ENCODE results near the gene KCP.

Gene KCP

DNA sequence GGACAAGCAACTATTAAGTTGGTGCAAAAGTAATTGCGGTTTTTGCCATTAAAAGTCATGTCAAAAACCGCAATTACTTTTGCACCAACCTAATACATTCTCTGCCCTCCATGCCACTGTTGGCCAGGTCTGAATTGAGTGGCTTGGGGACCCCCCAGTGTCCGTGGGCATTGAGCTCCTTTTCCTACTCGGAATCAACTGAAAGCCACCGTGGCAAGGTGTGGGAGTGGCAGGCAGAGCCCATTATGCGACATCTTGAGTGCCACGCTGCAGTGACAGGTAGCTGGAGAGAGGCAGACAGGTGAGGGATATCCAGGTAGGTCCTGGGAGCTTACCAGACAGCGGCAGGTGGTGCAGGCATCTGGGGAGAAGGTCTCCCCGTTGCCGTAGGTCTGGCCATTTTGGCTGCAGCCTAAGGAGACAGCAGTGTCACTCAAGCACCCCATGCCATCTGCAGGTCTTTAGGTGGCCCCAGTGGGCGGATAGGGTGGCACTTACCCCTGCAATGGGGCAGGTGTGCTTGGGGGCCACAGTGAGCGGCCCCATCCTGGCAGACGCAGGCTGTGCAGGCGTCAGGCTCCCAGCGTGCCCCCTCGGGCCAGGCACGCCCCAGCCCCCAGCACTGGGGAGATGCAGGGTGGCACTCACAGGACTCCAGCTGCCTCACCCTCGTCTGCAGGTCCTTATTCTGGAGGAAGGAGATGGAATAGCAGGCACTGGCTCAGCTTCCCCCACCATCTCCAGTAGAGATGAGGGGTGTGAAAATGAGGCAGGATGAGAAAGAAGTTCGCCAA, 3.5 kb downstream of the KCP start:
- no peak for DNase-seq (ENCODE audit: low read depth)

DNA sequence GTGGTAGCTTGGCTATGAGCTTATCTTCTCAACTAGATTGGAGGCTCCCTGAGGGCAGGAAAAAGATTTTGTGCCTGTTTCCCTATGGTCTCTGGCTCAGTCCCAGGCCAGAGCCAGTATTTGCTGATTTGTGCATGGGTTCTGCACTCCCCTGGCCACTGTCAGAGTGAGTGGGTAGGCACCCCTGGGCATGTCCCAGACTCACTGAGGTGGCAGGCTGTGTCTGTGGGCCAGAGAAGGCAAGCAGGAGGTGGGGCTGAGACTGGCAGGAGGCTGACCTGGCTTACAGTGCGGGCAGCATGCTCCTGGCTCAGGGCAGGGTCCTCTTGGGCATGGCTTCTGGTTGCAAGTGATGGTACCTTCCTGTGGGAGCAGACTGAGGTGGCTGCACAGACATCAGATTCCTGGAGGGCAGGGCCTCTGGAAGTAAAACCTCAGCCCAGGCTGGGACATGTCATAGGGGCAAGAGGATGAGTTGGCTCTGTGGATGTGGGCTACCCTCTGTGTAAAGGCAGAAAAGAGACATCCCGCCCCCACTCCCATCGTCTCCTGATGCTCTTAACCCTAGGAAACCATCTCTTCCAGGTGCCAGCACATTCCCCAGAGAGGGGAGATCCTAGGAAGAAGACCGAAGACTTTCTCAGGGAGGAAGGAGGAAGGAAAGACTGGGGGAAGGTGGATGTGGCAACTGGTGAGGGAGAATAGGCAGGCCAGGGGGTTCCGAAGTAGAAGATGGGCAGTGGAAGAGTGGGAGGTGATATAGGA, 4.3 kb downstream of the KCP start:
- no peak for DNase-seq (ENCODE audit: low read depth)

DNA sequence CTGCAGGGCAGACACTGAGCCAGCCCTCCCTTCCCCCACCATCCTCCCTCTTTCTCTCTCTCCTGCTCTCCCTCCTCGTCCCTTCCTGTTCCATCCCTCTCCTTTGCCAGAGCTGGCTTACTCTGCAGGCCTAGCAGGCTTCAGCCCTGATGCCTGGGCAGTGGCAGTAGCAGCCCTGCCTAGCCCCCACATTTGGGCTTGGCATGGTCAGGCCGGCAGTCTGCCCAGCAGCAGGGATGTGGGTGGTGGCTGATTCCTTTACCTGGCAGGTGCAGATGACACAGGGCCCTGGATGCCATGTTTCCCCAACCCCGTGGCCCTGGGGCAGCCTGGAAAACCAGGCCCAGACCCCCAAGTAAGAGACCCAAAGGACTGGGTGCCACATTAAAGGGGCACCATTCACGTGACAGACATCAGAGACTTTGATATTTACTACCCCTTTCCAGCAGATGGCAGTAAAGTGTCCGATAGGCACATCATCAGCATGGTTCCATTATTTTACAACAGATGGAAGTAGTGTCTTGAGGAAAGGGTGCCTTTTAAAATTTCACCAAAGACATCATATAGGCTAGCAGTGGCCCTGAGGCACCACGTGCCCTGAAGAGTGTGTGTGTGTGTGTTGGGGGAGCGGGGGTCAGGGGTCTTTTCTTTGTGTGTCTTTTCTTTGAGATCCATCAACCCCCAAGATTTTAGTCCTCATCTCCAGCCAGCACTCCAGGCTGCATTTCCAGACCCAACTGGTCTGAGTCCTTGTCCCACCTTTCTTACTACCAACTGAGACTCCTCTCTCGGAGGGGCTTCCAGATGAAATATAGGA, 5.9 kb downstream of the KCP start:
- no peak for DNase-seq (ENCODE audit: low read depth)

DNA sequence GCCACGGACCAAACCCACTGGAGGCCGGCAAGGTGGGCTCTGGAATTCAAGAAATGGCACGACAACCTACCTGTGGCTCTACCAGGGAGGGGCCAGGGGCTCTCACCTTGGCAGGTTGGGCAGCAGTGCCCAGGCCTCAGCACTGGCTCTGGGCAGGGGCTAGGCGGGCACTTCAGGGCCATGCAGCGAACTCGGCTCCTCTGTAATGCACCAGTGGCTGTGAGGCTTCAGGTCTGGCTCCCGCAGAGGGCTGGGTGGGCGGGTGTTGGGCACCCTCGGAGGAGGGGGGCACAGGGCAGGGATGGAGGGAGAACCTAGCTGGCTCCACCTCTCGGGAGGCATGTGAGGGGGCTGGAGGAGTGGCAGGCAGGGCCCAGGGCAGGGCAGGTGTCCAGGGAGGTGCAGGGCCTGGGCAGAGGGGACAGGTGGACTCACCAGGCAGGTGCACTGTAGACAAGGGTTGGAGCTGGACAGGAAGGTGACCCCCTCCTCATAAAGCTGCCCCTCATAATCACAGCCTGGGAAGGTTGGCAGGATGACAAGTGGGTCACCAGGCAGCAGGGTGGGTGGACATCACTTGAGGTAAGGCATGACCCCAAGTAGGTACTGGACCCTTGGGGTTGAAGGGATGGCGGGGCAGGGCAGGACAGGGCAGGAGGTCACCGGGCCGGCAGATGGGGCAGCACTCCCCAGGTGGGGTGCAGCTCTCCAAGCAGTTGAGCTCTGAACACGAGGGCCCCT, 6.7 kb downstream of the KCP start:
- no peak for DNase-seq (ENCODE audit: low read depth)

DNA sequence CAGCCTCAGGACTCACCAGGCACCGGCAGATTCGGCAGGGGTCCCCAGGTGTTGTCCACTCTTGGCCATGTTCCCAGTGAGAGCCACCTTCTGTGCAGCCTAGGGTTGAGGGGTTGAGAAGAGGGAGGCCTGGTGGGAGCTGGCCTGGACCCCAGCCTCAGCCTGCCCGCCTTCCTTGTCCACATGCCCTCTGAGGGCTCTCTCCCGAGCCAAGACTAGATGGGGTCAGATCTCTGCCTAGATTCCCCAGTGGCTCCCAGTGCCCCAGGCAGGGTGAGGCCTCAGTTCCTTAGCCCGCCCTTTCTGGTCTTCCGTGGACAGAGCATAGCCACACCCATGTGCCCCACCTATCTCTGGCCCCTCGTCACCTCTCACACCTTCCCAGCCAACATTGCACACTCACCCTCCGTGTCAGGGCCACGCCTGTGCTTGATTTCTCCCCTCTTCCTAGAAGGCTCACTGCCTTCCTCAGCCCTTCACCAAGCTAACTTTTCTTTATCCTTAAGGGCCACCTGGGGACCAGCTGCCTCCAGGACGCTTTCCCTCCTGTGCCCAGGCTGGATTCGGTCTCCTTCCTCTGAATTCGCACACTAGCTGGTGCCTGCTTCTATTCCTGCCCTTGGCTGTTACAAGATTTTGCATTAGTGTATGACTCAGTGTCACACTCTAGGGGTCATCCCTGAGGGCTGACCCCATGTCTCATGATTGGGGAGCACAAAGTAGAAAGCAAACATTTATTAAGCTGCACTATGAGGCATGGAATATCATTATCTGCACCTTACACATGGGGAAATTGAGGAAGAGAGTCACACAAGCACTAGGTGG, 7.5 kb downstream of the KCP start:
- DNase-seq (ENCODE audit: low read depth): no peak

DNA sequence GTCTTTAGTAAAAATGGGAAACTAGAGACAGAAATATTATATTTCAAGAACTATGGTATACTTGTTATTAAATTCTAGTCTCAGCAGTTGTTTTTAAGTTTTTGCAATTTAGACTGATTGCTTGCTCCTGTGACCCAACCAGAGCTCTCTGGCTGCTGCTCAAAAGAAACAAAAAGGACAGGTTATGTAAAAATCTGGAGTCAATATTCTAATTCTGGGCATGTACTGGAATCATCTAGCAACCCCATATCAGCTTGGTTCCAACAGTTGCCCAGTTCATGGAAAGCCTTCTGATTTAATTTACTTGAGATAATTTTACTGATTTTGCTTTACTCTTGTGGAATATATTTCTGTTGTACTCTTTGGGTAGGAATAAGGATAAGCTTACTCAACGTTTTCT, 10.3 kb downstream of the KCP start:
- DNase-seq (ENCODE audit: low read depth): no peak

DNA sequence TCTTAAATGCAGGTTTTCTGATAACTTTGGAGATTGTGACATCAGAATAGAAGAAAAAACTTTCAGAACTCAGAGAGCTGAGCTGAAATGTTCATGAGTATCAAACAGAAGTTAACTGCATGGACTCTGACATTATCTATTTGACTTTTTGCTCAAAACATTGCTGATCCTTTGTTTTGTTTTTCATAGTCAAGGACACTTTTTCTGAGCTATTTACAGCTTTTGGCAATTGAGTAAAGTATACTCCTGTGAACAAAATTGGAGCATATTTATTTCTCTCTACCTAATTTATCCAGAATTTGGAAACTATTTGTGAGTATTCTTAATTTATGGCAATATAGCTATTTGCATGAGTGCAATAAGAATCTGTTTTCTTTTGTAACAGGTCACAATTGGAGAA, 11.1 kb downstream of the KCP start:
- DNase-seq (ENCODE audit: low read depth): no peak

DNA sequence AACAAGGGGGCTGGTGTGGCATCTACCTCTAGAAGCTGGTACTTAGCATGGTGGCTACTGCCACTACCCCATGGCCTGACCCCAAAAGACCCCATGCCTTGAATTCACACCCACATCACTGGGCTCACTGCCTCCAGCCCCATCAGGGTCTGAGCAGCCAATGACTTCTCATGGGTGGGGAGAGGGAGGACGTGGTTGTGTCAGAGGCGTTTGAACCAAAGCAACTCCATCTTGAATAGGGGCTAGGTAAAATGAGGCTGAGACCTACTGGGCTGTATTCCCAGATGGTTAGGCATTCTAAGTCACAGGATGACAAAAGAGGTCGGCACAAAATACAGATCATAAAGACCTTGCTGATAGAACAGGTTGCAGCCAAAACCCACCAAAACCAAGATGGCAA, 15.2 kb downstream of the KCP start:
- no peak for DNase-seq (ENCODE audit: low read depth)

DNA sequence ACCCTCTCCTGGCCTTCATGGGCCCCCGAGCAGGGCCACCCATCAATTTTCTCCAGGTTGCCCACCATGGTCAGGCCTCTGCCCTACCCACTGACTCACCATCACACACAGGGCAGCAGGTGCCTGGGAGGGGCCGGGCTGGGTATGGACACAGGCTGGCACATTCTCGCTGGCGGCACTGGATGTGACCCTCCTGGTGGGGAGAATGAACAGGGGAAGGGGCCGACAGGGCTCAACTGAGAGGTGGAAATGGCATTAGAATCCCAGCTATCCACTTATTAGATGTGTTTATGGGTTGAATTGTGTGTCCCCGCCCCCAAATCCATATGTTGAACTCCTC, 16.4 kb downstream of the KCP start:
- no peak for DNase-seq (ENCODE audit: low read depth)

DNA sequence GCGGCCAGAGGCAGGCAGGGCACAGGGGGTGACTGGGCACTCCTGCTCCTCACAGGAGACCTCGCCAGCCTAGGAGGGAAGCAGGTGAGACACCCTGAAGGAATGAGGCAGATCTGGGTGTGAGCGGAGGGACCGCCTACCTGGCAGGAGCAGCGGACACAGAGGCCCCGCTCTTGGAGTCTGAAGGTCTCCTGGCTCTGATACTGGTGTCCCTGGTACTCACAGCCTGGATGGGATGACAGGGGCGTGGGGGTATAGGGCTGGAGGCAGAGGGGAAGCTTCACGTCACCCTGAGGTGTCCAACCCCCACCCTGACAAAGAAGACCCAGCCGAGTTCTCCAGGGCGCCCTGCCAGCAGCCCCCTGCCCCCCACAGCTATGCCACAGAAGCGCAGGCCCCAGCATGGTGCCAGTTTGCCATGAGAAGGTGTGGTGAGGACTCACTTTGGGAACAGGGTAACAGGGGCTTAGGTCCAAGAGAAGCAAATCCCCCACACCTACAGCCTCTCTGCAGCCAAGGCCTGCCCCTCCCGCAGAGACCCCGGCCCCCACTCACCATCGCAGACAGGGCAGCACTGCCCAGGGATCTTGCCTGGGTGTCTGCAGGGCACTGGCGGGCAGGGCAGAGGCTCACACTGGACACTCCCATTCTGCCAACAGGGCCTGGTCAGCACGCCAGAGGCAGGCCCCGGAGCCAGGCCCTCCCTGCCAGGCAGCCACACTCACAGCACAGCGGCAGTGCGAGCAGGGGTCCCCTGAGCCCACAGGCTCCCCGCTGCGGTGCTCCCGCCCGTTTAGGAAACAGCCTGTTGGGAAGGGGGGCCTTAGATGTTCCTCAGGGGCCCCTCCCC, 17.0 kb downstream of the KCP start:
- no peak for DNase-seq (ENCODE audit: low read depth)

DNA sequence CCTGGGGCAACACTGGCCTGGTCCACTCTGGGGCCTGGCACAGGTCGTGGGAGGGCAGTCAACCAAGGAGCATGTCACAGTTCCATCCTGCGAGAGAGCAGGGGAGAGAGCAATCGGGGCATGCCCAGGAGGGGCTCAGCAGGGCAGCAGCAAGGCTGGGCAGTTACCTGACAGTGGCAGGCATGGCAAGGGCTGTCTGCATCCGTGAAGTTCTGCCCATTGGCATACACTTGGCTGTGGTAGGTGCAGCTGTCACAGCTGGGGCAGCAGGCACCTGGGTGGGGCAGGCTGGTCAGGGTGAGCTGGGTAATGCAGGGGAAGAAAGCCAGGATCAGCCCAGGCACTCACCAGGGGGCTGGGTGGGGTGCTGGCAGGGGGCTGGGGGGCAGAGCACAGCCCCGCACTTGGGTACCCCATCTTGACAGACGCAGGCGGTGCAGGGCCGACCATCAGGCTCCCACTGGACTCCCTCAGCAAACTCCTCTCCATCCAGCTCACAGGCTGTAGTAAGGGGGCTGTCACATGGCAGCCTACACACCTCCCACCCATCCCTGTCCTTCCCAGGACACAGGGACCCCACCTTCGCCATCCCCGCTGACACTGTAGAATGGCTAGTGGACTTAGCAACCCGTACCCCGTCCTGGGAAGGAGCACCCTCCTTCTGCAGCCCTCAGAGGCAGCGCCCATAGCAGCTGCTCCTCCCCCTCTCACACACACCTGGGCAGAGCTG, 17.8 kb downstream of the KCP start:
- no peak for DNase-seq (ENCODE audit: low read depth)

DNA sequence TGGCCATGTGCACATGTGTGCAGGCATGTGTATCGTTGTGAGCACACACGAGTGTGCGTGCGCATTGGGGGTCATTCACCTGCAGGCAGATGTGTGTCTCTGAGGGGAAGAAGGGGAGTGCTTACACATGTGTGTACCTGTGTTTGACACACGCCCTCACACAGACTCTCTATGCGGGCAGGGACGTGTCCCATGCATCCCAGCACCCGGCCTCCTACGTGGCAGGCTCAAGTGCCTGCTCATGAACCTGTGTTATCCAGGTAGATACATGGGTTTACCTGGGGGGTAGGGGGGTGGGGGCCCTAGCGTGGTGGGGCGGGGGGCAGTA, 18.6 kb downstream of the KCP start:
- DNase-seq (ENCODE audit: low read depth): no peak

DNA sequence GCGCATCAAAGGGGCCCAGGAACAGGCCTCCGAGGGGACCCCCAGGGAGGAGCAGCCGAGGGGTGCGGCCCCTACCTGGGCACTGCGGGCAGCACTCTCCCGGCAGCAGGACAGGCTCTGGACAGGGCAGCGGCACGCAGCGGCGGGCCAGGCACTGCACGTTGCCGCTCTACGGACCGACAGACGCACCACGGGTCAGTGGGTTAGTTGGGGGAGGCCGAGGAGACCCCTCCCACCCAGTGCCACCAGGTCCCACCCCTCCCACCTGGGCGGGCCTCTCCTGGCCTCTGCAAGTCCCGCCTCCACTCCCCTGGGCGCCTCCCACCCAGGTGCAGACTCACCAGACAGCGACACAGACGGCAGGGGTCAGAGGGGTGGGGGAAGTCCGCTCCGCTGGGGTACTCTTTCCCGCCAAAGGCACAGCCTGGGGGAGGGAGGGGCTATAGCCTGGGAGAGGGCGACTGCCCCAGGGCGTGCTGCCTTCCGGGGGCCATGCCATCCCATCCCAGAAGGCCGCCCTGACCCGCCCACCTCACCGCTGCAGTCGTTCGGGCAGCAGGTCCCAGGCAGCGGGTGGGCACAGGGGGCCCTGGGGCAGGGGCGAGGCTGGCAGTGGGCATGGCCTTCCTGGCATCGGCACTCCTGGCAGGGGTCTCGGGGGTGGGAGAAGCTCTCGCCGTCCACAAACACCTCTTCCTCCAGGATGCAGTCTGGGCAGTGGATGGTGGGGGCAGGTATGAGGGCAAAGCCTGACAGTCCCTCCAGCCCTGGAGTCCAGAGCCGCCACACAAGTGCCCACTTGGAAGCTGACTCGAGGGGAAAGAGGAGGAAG, 19.2 kb downstream of the KCP start:
- DNase-seq (ENCODE audit: low read depth): no peak

DNA sequence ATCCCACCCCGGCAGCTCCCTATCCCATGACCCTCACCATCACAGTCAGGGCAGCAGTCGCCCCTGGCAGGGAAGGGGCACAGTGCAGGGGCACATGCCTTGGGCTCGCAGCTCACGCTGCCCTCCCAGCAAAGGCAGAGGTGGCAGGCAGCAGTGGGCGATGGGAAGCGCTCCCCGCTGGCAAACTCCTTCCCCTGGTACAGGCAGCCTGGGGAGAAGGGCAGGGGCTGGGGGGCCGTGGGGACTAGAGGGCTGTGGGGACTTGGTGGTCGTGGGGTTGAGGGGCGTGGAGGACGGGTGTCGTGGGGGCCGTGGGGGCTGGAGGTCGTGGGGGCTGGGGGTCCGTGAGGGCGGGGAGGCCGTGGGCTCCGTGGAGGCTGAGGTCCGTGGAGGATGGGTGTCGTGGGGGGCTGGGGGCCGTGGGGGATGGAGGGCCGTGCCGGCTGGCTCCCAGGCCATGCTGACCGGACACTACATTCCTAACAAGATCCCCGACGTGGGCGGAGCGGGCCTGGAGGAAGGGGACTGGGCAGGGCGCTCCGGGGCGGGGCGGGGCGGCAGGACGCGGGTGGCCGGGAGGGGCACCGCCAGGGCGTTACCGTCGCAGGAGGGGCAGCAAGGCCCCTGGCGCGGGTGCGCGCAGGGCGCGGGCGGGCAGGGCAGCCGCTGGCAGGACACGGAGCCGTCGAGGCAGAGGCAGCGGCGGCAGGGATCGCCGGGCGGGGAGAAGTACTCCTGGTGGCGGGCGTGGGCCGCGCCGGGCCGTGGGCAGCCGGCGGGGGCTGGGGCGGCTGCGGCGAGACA, 20.0 kb downstream of the KCP start:
- DNase-seq (ENCODE audit: low read depth): no peak

DNA sequence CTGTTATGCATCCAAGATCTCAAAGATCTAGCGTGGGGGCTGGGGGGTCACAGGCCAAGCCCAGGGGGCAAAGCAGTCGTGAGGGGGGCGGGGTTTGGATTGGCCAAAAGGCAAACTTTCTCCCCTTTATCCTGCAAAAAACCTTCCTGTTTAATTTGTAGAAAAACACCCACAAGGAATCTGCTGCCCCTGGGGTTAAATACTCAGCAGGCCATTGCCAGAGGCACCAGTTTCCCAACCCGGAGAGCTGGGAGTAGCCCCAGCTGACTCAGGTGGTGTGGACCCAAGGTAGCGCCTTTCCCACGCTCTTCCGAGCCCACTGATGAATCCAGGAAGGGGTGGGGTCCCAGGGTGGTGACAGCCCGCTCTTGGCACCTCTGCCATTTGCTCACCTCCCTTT, 21.4 kb downstream of the KCP start:
- DNase-seq (ENCODE audit: low read depth): no peak

DNA sequence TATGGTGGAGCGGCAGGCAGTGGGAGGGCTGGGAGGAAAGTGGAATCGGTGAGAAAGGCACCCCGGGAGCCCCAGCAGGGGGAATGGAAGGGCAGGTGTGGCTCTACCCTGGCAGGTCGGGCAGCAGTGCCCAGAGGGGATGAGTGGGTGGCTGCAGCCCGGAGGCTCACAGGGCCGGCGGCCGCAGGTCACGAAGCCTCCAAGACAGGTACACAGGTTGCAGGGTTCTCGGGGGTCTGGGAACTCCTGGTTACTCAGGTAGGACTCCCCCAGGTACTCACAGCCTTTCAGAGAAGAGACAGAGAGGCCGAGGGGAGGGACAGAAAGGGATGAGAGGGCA, 21.8 kb downstream of the KCP start:
- no peak for DNase-seq (ENCODE audit: low read depth)

DNA sequence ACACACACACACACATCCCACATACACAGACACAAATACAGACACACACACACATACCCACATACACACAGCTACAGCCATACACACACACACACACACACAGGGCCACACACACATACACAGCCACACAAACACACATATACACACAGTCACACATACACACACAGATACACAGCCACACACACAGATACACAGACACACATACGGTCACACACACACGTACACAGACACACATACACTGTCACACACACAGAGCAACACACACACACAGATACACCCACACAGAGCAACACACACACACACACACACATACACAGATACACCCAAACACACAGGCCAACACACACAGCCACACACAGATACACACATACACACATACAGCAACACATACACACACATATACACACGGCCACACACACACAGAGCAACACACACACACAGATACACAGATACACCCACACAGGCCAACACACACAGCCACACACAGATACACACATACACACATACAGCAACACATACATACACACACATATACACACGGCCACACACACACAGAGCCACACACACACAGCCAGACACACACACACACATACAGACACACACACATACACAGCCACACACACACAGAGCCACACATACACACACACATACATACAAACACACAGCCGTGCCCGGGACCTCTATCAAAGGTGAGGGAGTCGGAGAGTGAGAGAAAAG, 22.3 kb downstream of the KCP start:
- no peak for DNase-seq (ENCODE audit: low read depth)

Data from stimulated activated CD8-positive, alpha-beta memory T cell treated with anti-CD3 and anti-CD28 coated beads, Interleukin-12 subunit alpha, Interleukin-12 subunit beta, amount 100 ng/mL, for 4 hours (primary cell).